Neural cell (in vitro differentiated cells): ENCODE results near the gene FABP1. TPM values are rescaled to one million over a fixed set of nuclear protein-coding genes. Genes with fewer than 3 reads are reported as not detected.

ENCODE experiments used
- H2AFZ ChIP-seq: fragments of 200-600, 300-800 bp; sonication (generic), shearing (Covaris generic); 2 replicates; pipeline ENCODE4 v1.6.0; 2014; ENCODE audit warnings: low read depth, mild to moderate bottlenecking, antibody characterized with exemption, low read length, moderate library complexity
- H3F3A ChIP-seq: fragments of 200-600 bp; shearing (Covaris generic); 2 replicates; pipeline ENCODE4 v1.6.1; 2016; ENCODE audit warnings: mild to moderate bottlenecking, moderate library complexity, mixed read lengths, antibody characterized with exemption, low read length; ENCODE audit not compliant: insufficient read depth, poor library complexity, severe bottlenecking
- H3K27ac ChIP-seq: fragments of 200-600, 300-800 bp; sonication (generic), shearing (Covaris generic); 2 replicates; pipeline ENCODE4 v1.5.1; 2014; ENCODE audit warnings: mild to moderate bottlenecking, low read length, moderate library complexity
- H3K27me3 ChIP-seq: fragments of 300-800, 200-600 bp; sonication (generic), shearing (Covaris generic); 2 replicates; pipeline ENCODE4 v1.6.0; 2014; ENCODE audit warnings: mild to moderate bottlenecking, low read depth, low read length, moderate library complexity; ENCODE audit not compliant: insufficient read depth
- H3K36me3 ChIP-seq: fragments of 300-800, 200-600 bp; sonication (generic), shearing (Covaris generic); 2 replicates; pipeline ENCODE4 v1.5.1; 2014; ENCODE audit warnings: mild to moderate bottlenecking, antibody characterized with exemption, low read length, moderate library complexity; ENCODE audit not compliant: insufficient read depth
- H3K4me2 ChIP-seq: fragments of 300-800, 200-600 bp; sonication (generic), shearing (Covaris generic); 2 replicates; pipeline ENCODE4 v1.6.0; 2014; ENCODE audit warnings: mild to moderate bottlenecking, low read length
- H3K4me3 ChIP-seq: fragments of 300-800, 200-600 bp; sonication (generic), shearing (Covaris generic); 2 replicates; pipeline ENCODE4 v1.5.1; 2014; ENCODE audit warnings: mild to moderate bottlenecking, low read length, moderate library complexity
- H3K79me2 ChIP-seq: fragments of 200-600 bp; shearing (Covaris generic); replicated peaks from 2 replicates; pipeline ENCODE4 v1.6.0; 2014; ENCODE audit warnings: mild to moderate bottlenecking, low read length, moderate library complexity; ENCODE audit not compliant: insufficient read depth
- H3K9ac ChIP-seq: fragments of 300-800, 200-600 bp; sonication (generic), shearing (Covaris generic); 2 replicates; pipeline ENCODE4 v1.6.1; 2016; ENCODE audit warnings: mild to moderate bottlenecking, low read length, mixed read lengths
- H3K9me2 ChIP-seq: fragments of 200-600 bp; shearing (Covaris generic); 2 replicates; pipeline ENCODE4 v1.6.1; 2016; ENCODE audit warnings: mild to moderate bottlenecking, low read length, mixed read lengths; ENCODE audit not compliant: insufficient read depth
- H3K9me3 ChIP-seq: fragments of 200-600, 300-800 bp; sonication (generic), shearing (Covaris generic); 2 replicates; pipeline ENCODE4 v1.6.1; 2016; ENCODE audit warnings: mild to moderate bottlenecking, mixed run types, low read length, moderate library complexity, mixed read lengths
- H4K20me1 ChIP-seq: fragments of 200-600 bp; shearing (Covaris generic); 2 replicates; pipeline ENCODE4 v1.6.1; 2016; ENCODE audit warnings: mild to moderate bottlenecking, mixed run types; ENCODE audit not compliant: insufficient read depth
- CTCF ChIP-seq: fragments of 450-650 bp; IDR thresholded peaks from 2 replicates; pipeline ENCODE4 v1.5.1; 2014; ENCODE audit warnings: antibody characterized with exemption, mild to moderate bottlenecking, moderate library complexity; ENCODE audit not compliant: poor library complexity, severe bottlenecking
- EP300 ChIP-seq: fragments of 450-650 bp; conservative IDR thresholded peaks from 2 replicates; pipeline ENCODE4 v1.6.1; 2014; ENCODE audit warnings: antibody characterized with exemption, mild to moderate bottlenecking, moderate library complexity; ENCODE audit not compliant: poor library complexity, severe bottlenecking
- EZH2 ChIP-seq: fragments of 200-600, 300-800 bp; shearing (Covaris generic), sonication (generic); IDR thresholded peaks from 2 replicates; pipeline ENCODE4 v1.6.1; 2014; ENCODE audit warnings: antibody characterized with exemption, low read length, borderline replicate concordance, mild to moderate bottlenecking; ENCODE audit not compliant: insufficient read depth, poor library complexity, severe bottlenecking
- MXI1 ChIP-seq: fragments of 450-650 bp; conservative IDR thresholded peaks from 2 replicates; pipeline ENCODE4 v1.6.1; 2014; ENCODE audit warnings: antibody characterized with exemption, mild to moderate bottlenecking; ENCODE audit not compliant: poor library complexity, severe bottlenecking
- POLR2AphosphoS5 ChIP-seq: IDR thresholded peaks from 2 replicates; pipeline ENCODE4 v1.6.1; 2012
- RAD21 ChIP-seq: fragments of 450-650 bp; conservative IDR thresholded peaks from 2 replicates; pipeline ENCODE4 v1.6.1; 2014; ENCODE audit warnings: antibody characterized with exemption, mild to moderate bottlenecking, moderate library complexity
- SMC3 ChIP-seq: fragments of 450-650 bp; conservative IDR thresholded peaks from 2 replicates; pipeline ENCODE4 v1.6.1; 2014; ENCODE audit warnings: antibody characterized with exemption, mild to moderate bottlenecking, moderate library complexity; ENCODE audit not compliant: poor library complexity
- TAF1 ChIP-seq: IDR thresholded peaks from 2 replicates; pipeline ENCODE4 v1.6.1; 2012; ENCODE audit warnings: low read depth
- polyA plus RNA-seq: library from polyadenylated mRNA; depleted of rRNA; stranded (reverse); fragments of >200 nt; gene quantifications from 2 replicates; pipeline ENCODE4 v1.2.3, GENCODE V29; 2014
- TF ChIP-seq, protein P1 (sequence below): IDR thresholded peaks from 2 replicates; pipeline ENCODE4 v1.6.1; 2012; ENCODE audit warnings: borderline replicate concordance

Gene FABP1
- polyA plus RNA-seq, 1 donor from 2014 or later = not detected

DNA sequence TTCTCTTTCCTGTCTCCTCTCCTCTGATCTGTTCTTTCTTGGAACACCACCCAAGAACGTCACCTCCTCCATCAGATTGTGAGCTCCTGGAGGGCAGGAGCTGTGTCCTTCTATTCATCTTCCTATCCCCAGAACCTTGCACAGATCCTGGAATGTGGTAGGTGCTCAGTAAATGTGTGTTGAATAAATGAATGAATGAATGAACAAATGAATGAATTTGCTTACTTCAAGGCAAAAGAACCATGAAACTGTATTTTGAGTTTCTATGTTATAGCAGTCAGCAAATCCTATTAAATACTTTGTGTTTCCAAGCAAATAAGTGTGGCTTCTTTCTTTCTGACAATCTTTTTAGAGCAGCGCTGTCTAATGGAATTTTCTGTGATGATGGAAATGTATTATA is 14.8 kb downstream of the FABP1 start:
- Histone ChIP-seq H3K4me3 (no peak overlapping the region), H3K9me2 (no peaks in the 10 kb centered on the region), H3K9me3 (no peaks in the 10 kb centered on the region), H3K27ac (no peak overlapping the region), H3K27me3 (no peaks in the 10 kb centered on the region), H3K9ac (no peak overlapping the region), H3K36me3 (no peaks in the 10 kb centered on the region), H4K20me1 (no peaks in the 10 kb centered on the region), H3K79me2 (no peaks in the 10 kb centered on the region), H2AFZ (no peak overlapping the region), H3K4me2 (no peak overlapping the region), H3F3A (no peaks in the 10 kb centered on the region)
- no peak for TF ChIP-seq POLR2AphosphoS5
- TF ChIP-seq RAD21 = no peak
- no peak for TF ChIP-seq CTCF
- TF ChIP-seq MXI1 = no peak
- no peak for TF ChIP-seq SMC3
- no peak for TF ChIP-seq TAF1
- TF ChIP-seq EZH2 = no peak
- no peak for TF ChIP-seq EP300
- TF ChIP-seq, protein P1, sequence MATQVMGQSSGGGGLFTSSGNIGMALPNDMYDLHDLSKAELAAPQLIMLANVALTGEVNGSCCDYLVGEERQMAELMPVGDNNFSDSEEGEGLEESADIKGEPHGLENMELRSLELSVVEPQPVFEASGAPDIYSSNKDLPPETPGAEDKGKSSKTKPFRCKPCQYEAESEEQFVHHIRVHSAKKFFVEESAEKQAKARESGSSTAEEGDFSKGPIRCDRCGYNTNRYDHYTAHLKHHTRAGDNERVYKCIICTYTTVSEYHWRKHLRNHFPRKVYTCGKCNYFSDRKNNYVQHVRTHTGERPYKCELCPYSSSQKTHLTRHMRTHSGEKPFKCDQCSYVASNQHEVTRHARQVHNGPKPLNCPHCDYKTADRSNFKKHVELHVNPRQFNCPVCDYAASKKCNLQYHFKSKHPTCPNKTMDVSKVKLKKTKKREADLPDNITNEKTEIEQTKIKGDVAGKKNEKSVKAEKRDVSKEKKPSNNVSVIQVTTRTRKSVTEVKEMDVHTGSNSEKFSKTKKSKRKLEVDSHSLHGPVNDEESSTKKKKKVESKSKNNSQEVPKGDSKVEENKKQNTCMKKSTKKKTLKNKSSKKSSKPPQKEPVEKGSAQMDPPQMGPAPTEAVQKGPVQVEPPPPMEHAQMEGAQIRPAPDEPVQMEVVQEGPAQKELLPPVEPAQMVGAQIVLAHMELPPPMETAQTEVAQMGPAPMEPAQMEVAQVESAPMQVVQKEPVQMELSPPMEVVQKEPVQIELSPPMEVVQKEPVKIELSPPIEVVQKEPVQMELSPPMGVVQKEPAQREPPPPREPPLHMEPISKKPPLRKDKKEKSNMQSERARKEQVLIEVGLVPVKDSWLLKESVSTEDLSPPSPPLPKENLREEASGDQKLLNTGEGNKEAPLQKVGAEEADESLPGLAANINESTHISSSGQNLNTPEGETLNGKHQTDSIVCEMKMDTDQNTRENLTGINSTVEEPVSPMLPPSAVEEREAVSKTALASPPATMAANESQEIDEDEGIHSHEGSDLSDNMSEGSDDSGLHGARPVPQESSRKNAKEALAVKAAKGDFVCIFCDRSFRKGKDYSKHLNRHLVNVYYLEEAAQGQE = no peak

DNA sequence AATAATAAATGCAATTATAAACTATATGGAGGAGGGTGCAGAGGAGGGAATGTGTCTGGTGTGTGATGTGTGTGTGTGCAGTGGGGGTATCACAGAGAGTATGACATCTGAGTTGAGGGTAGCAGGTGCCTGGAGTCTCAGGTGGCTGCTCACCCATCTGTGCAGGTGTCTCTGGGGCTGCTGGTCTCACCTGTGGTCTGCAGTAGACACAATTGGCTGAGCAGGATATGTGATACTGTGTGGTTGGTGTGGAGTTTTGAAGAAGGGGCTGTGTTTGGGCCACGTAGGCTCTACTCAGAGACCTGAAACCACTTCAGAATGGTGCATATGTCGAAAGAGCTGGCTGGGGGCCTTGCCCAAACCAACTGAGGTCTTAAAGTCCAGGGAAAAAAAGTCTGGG is 17.0 kb downstream of the FABP1 start:
- no peak overlapping the region for H2AFZ ChIP-seq
- TF ChIP-seq EP300 = no peak
- no peak for TF ChIP-seq TAF1
- TF ChIP-seq MXI1 = no peak
- no peak for TF ChIP-seq POLR2AphosphoS5
- no peak for TF ChIP-seq CTCF
- no peak for TF ChIP-seq RAD21
- no peak for TF ChIP-seq EZH2
- TF ChIP-seq, protein P1 = no peak
- no peak for TF ChIP-seq SMC3
- no peak overlapping the region for H3K27ac ChIP-seq
- H4K20me1 ChIP-seq = no peaks in the 10 kb centered on the region
- no peak overlapping the region for H3K4me2 ChIP-seq
- H3K36me3 ChIP-seq = no peaks in the 10 kb centered on the region
- no peaks in the 10 kb centered on the region for H3K79me2 ChIP-seq
- no peaks in the 10 kb centered on the region for H3K9me2 ChIP-seq
- H3K9ac ChIP-seq = no peak overlapping the region
- no peaks in the 10 kb centered on the region for H3F3A ChIP-seq
- no peaks in the 10 kb centered on the region for H3K27me3 ChIP-seq
- no peak overlapping the region for H3K4me3 ChIP-seq
- H3K9me3 ChIP-seq = no peaks in the 10 kb centered on the region
